Panc1 (cell line): Measurements from ENCODE around the gene ADAMTS13.

Source experiments
- POLR2AphosphoS5 ChIP-seq: IDR thresholded peaks from 2 replicates; pipeline ENCODE4 v1.6.1; 2012; ENCODE audit warnings: mild to moderate bottlenecking, low read depth, low read length, moderate library complexity
- TF ChIP-seq, protein P1 (sequence below): fragments of 450-650 bp; IDR thresholded peaks from 2 replicates; pipeline ENCODE4 v1.5.1; 2017; ENCODE audit warnings: mild to moderate bottlenecking

DNA sequence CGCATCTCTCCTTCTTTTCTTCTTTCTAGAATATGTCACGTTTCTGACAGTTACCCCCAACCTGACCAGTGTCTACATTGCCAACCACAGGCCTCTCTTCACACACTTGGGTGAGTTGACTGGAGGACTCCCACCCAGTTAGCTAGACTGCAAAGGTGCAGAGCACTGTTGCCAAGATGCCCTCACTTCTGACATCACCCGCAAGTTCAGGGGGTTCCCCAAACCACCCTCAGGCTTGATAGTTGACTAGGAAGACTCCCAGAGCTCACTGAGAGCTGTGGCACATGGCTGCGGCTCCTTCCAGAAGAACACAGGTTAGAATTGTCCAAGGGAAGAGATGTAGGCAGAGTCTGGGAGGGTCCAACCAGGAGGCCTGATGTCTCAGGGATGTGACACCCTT lies 17.2 kb downstream of the ADAMTS13 start:
- TF ChIP-seq POLR2AphosphoS5, result no peak
- TF ChIP-seq, protein P1, sequence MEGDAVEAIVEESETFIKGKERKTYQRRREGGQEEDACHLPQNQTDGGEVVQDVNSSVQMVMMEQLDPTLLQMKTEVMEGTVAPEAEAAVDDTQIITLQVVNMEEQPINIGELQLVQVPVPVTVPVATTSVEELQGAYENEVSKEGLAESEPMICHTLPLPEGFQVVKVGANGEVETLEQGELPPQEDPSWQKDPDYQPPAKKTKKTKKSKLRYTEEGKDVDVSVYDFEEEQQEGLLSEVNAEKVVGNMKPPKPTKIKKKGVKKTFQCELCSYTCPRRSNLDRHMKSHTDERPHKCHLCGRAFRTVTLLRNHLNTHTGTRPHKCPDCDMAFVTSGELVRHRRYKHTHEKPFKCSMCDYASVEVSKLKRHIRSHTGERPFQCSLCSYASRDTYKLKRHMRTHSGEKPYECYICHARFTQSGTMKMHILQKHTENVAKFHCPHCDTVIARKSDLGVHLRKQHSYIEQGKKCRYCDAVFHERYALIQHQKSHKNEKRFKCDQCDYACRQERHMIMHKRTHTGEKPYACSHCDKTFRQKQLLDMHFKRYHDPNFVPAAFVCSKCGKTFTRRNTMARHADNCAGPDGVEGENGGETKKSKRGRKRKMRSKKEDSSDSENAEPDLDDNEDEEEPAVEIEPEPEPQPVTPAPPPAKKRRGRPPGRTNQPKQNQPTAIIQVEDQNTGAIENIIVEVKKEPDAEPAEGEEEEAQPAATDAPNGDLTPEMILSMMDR, result no peak
